ENCODE results near the gene YAE1. TPM values are rescaled to one million over a fixed set of nuclear protein-coding genes. Genes with fewer than 3 reads are reported as not detected.

Gene YAE1
- total RNA-seq, 4 donors from 2014 or later = 1.4 to 22.9 (median 13.3) TPM

GRCh38 chr7:39621261-39621660 lies 55.1 kb downstream of the YAE1 start:
- Histone ChIP-seq H3K27ac (no peak overlapping the region), H3K4me1 (peaks cover 9 to 27% (median 24%) of the 10 kb centered on the region in 4 donors), H3K4me3 (no peak overlapping the region), H3K9me3 (no peaks in the 10 kb centered on the region), H3K36me3 (no peaks in the 10 kb centered on the region), H3K27me3 (no peaks in the 10 kb centered on the region)
- intact Hi-C loops (cut with DNase I; ENCODE audit: low total_unique reads) (loop anchor here (5.0 kb wide), 1 partner anchor 251 kb away; no protein-coding TSS in a partner anchor), in situ Hi-C loops (cut with MboI; ENCODE audit: low pct_ligation_motif_present in 1 of 4, low pct_unique_long_range_greater_than_20kb in 1 of 4, low sequenced_read_pairs in 3 of 4) (no loop called here)
- TF ChIP-seq EP300 (IDR thresholded peaks at IDR 0.05; ENCODE audit: low read depth) (no peak), CTCF (IDR thresholded peaks at IDR 0.05) (no peak), POLR2AphosphoS5 (IDR thresholded peaks at IDR 0.05) (no peak), POLR2A (IDR thresholded peaks at IDR 0.05) (no peak)
- DNase-seq = no peak
- 81 to 85% methylated on average over 1 of the region's 1 CpG for WGBS, 2 donors (ENCODE audit: low coverage in 1 of 2)

- H3K4me3 ChIP-seq = no peak overlapping the region
- TF ChIP-seq POLR2AphosphoS5 (IDR thresholded peaks at IDR 0.05) = no peak
- peak in 1 of 5 experiments; percentile 5 for TF ChIP-seq CTCF (IDR thresholded peaks at IDR 0.05)
- in situ Hi-C loops (cut with MboI; ENCODE audit: low pct_ligation_motif_present in 1 of 4, low pct_unique_long_range_greater_than_20kb in 1 of 4, low sequenced_read_pairs in 3 of 4) = no loop called here
These were observed 55.7 kb downstream of the YAE1 start for GRCh38 chr7:39621784-39622411.

More at GRCh38 chr7:39621784-39622411, 55.7 kb downstream of the YAE1 start:
- H3K4me1 ChIP-seq = peaks cover 9 to 31% (median 25%) of the 10 kb centered on the region in 4 donors
- 65% methylated on average over 1 of the region's 1 CpG; no CpG with 5 or more reads in 1 of the 2 donors for WGBS, 2 donors (ENCODE audit: low coverage in 1 of 2)
- no peaks in the 10 kb centered on the region for H3K27me3 ChIP-seq
- intact Hi-C loops (cut with DNase I; ENCODE audit: low total_unique reads) = loop anchor here (5.0 kb wide), 1 partner anchor 250 kb away; no protein-coding TSS in a partner anchor
- DNase-seq = no peak
- H3K27ac ChIP-seq = peak overlapping the region in 1 of 4 donors; percentile 93
- no peaks in the 10 kb centered on the region for H3K36me3 ChIP-seq
- no peaks in the 10 kb centered on the region for H3K9me3 ChIP-seq

Other genes with a start within 250 kb of the YAE1 start
- 10 to 100 TPM in 2 of 4 donors, 1 to 10 TPM in 2; 5.4 to 29.8 (median 17.9) TPM for gene RALA, start 57.2 kb downstream of the YAE1 start, total RNA-seq

Data from transverse colon (tissue), 4 donors.